Esophagus (tissue), 2 donors: ENCODE measurements around the gene CACNA2D3. TPM values are rescaled to one million over a fixed set of nuclear protein-coding genes. Genes with fewer than 3 reads are reported as not detected.
"Not testable (repeated sequence)": the region's sequence is repeated elsewhere in the genome, so short reads cannot be mapped to it uniquely, and the experiment has no call there.

Experiments
- H3K27ac ChIP-seq, 2 donors: one replicate each; pipeline ENCODE4 v1.5.1; 2013; ENCODE audit warnings: low read depth in 2 of 2, mild to moderate bottlenecking in 2 of 2, inconsistent platforms in 1 of 2, low read length in 1 of 2, moderate library complexity in 1 of 2
- H3K27me3 ChIP-seq, 2 donors: one replicate each; pipeline ENCODE4 v1.6.1; 2013; ENCODE audit warnings: low read length in 2 of 2, control low read depth in 1 of 2, mild to moderate bottlenecking in 1 of 2; ENCODE audit not compliant: insufficient read depth in 2 of 2, control insufficient read depth in 1 of 2
- H3K36me3 ChIP-seq, 2 donors: one replicate each; pipeline ENCODE4 v1.6.1; 2013; ENCODE audit warnings: low read length in 1 of 2; ENCODE audit not compliant: control insufficient read depth in 2 of 2, insufficient read depth in 2 of 2
- H3K4me1 ChIP-seq, 2 donors: one replicate each; pipeline ENCODE4 v1.6.1; 2013; ENCODE audit warnings: low read length in 1 of 2; ENCODE audit not compliant: control insufficient read depth in 2 of 2, insufficient read depth in 2 of 2
- H3K4me3 ChIP-seq, 2 donors: one replicate each; pipeline ENCODE4 v1.5.1; 2013; ENCODE audit warnings: low read length in 2 of 2, mild to moderate bottlenecking in 2 of 2, low read depth in 1 of 2, moderate library complexity in 1 of 2
- H3K9me3 ChIP-seq, 2 donors: one replicate each; pipeline ENCODE4 v1.6.1; 2013; ENCODE audit warnings: mild to moderate bottlenecking in 2 of 2, low read depth in 1 of 2, low read length in 1 of 2, moderate library complexity in 1 of 2; ENCODE audit not compliant: control insufficient read depth in 2 of 2, insufficient read depth in 1 of 2
- WGBS, 2 donors: extraction: QIAGEN DNeasy Blood & Tissue Kit; methylation state at CpG; one replicate each; pipeline ENCODE4 v1.1.7; 2013; 5-methylcytosine and 5-hydroxymethylcytosine counted together
- polyA plus RNA-seq, 2 donors: library from polyadenylated mRNA; stranded (reverse); fragments of 200-250 nt; gene quantifications; one replicate each; pipeline ENCODE4 v1.2.3, GENCODE V29; 2013
- donor health status: healthy with polysubstance abuse.
- donor health status: Bipolar disorder and iron deficiency.

Gene CACNA2D3
- polyA plus RNA-seq, 2 donors, result 1.7 to 1.8 TPM

- no peaks in the 10 kb centered on the region for H3K36me3 ChIP-seq
- H3K4me3 ChIP-seq, result no peak overlapping the region
- no peaks in the 10 kb centered on the region for H3K9me3 ChIP-seq
- 71 to 76% methylated on average over 2 of the region's 2 CpGs for WGBS, 2 donors
- H3K27ac ChIP-seq, result no peak overlapping the region
- no peaks in the 10 kb centered on the region for H3K27me3 ChIP-seq
- peaks cover 0 to 3% of the 10 kb centered on the region in 2 donors for H3K4me1 ChIP-seq
These were observed 336.0 kb downstream of the CACNA2D3 start for GRCh38 chr3:54458357-54458756.

GRCh38 chr3:54464554-54464953 lies 342.2 kb downstream of the CACNA2D3 start:
- not testable (repeated sequence) for H3K27ac ChIP-seq, H3K4me1 ChIP-seq, H3K4me3 ChIP-seq, H3K9me3 ChIP-seq, H3K27me3 ChIP-seq, H3K36me3 ChIP-seq
- 96% methylated on average over 23 of the region's 23 CpGs for WGBS, 2 donors

DNA sequence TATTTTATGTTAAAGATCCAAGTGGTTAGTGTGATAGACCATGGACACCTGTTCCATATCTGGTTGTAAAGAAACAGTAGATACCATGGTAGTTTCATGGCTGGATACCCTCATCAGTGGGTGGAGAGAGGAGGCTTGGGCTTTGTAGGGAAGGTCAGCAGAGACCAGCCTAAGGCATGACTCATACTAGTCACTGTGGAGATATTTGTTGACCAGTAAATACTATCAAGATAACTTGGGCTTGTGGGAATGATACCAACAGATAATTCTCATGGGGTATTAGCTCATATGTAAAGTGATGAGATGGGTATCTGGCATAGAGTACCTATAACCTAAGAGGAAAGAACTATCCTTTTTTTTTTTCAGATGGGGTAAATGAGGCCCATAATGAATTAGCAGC lies 354.5 kb downstream of the CACNA2D3 start:
- Histone ChIP-seq H3K36me3 (no peaks in the 10 kb centered on the region), H3K9me3 (no peaks in the 10 kb centered on the region), H3K27me3 (no peaks in the 10 kb centered on the region), H3K27ac (no peak overlapping the region), H3K4me1 (no peaks in the 10 kb centered on the region), H3K4me3 (no peak overlapping the region)

GRCh38 chr3:54481606-54482365 lies 359.4 kb downstream of the CACNA2D3 start:
- no peak overlapping the region for H3K4me3 ChIP-seq
- no peaks in the 10 kb centered on the region for H3K27me3 ChIP-seq
- H3K4me1 ChIP-seq, result no peaks in the 10 kb centered on the region
- no peaks in the 10 kb centered on the region for H3K36me3 ChIP-seq
- WGBS, 2 donors, result 57 to 66% methylated on average over 8 of the region's 8 CpGs
- H3K27ac ChIP-seq, result no peak overlapping the region
- no peaks in the 10 kb centered on the region for H3K9me3 ChIP-seq

DNA sequence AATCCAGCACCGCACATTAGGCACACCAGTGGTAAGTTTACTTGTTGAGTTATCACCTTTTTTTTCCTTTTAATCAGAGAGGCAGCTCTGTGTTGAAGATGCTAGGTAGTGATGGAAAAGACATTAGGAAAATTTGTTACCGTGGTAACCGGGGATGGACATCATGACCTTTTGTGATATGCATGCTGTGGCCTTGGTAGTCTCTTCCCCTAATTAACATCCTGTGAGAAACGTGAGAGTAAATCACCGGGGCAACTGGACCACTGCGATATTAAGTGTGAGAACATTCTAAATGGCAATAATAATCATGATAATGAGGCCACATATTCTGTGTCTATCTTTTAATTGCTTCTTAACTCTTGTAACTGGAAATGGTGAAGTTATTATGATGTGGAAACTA lies 362.0 kb downstream of the CACNA2D3 start:
- no peak overlapping the region for H3K27ac ChIP-seq
- H3K27me3 ChIP-seq, result no peaks in the 10 kb centered on the region
- no peak overlapping the region for H3K4me3 ChIP-seq
- H3K36me3 ChIP-seq, result no peaks in the 10 kb centered on the region
- no peaks in the 10 kb centered on the region for H3K4me1 ChIP-seq
- H3K9me3 ChIP-seq, result no peaks in the 10 kb centered on the region
- 87 to 93% methylated on average over 6 of the region's 6 CpGs for WGBS, 2 donors

- 71 to 77% methylated on average over 1 of the region's 1 CpG for WGBS, 2 donors
- Histone ChIP-seq H3K9me3 (no peaks in the 10 kb centered on the region), H3K27me3 (no peaks in the 10 kb centered on the region), H3K4me1 (no peaks in the 10 kb centered on the region), H3K4me3 (no peak overlapping the region), H3K27ac (no peak overlapping the region), H3K36me3 (no peaks in the 10 kb centered on the region)
These were observed 364.0 kb downstream of the CACNA2D3 start for GRCh38 chr3:54486317-54486716.

GRCh38 chr3:54488297-54488696 lies 365.9 kb downstream of the CACNA2D3 start:
- no peak overlapping the region for H3K4me3 ChIP-seq

GRCh38 chr3:54494209-54494608 lies 371.9 kb downstream of the CACNA2D3 start:
- H3K4me3 ChIP-seq, result no peak overlapping the region
- H3K9me3 ChIP-seq, result no peaks in the 10 kb centered on the region
- no peaks in the 10 kb centered on the region for H3K36me3 ChIP-seq
- no peaks in the 10 kb centered on the region for H3K4me1 ChIP-seq
- H3K27me3 ChIP-seq, result no peaks in the 10 kb centered on the region
- 84 to 86% methylated on average over 4 of the region's 4 CpGs for WGBS, 2 donors
- H3K27ac ChIP-seq, result no peak overlapping the region

More at GRCh38 chr3:54488297-54488696, 365.9 kb downstream of the CACNA2D3 start:
- no peaks in the 10 kb centered on the region for H3K9me3 ChIP-seq
- H3K27me3 ChIP-seq, result no peaks in the 10 kb centered on the region
- H3K27ac ChIP-seq, result no peak overlapping the region
- WGBS, 2 donors, result 92 to 96% methylated on average over 5 of the region's 5 CpGs
- H3K36me3 ChIP-seq, result no peaks in the 10 kb centered on the region
- H3K4me1 ChIP-seq, result no peaks in the 10 kb centered on the region

GRCh38 chr3:54506603-54507002 lies 384.3 kb downstream of the CACNA2D3 start:
- Histone ChIP-seq H3K27me3 (no peaks in the 10 kb centered on the region), H3K9me3 (no peaks in the 10 kb centered on the region), H3K4me3 (no peak overlapping the region), H3K27ac (no peak overlapping the region), H3K4me1 (no peaks in the 10 kb centered on the region), H3K36me3 (no peaks in the 10 kb centered on the region)
- WGBS, 2 donors, result 84 to 93% methylated on average over 3 of the region's 3 CpGs

- no peak overlapping the region for H3K27ac ChIP-seq
- WGBS, 2 donors, result 70 to 73% methylated on average over 1 of the region's 1 CpG
- no peaks in the 10 kb centered on the region for H3K36me3 ChIP-seq
- H3K4me1 ChIP-seq, result no peaks in the 10 kb centered on the region
- no peaks in the 10 kb centered on the region for H3K27me3 ChIP-seq
- H3K9me3 ChIP-seq, result no peaks in the 10 kb centered on the region
- H3K4me3 ChIP-seq, result no peak overlapping the region
These were observed 385.6 kb downstream of the CACNA2D3 start for GRCh38 chr3:54507876-54508460.
